HG03175 (cell line): ENCODE measurements around the gene CSPG4.
A peak's percentile ranks its signal among the peaks of the same experiment; 100 is the strongest.
"Not testable (repeated sequence)": the region's sequence is repeated elsewhere in the genome, so short reads cannot be mapped to it uniquely, and the experiment has no call there.

Source experiments
- ATAC-seq: cut with Tn5 transposase; IDR thresholded peaks from one replicate; pipeline ENCODE4 v1.9.1; 2021; ENCODE audit warnings: mild to moderate bottlenecking, moderate library complexity; ENCODE audit not compliant: unreplicated experiment

The CSPG4 gene

DNA sequence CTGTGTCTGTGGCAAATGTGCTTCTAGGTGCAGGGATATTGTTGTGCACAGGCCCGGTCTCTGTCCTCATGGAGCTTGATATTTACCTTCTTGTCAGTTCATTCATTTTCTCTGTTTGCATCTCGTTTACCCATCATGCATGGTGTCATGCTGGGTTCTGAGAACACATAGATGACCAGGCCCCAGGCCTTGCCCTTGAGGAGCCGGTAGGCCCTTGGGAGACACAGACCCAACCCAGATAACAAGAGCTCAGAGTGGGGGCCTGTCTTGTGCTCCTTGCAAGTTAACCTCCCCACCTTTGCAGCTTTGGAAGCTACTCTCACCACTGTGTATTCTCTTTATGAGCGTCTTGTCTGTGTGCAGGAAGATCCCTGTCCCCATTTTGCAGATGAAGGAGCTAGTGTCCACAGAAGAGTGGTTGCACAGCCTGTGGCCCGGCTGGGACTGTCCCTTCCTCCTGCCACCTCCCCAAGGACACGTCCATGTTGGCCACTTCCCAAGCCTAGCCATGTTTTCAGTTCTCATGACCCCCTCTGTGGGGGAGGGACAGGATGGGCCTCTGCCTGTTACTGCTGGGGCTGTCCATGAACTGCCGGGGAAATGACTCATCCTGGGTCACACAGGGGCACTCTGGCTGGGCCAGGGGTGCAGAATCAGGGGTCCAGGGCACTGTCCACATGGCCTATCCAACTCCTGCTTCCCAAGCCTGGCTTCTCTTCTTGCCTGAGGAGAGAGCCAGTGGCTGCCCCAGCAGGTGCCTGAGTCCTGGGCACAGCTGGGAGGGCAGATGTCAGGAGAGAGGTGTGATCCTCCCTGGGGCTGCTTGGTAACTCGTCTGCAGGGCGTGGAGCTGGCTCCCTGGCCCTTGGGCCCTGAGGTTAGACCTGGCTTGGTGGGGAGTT, 61.5 kb downstream of the CSPG4 start:
- no peak for ATAC-seq

DNA sequence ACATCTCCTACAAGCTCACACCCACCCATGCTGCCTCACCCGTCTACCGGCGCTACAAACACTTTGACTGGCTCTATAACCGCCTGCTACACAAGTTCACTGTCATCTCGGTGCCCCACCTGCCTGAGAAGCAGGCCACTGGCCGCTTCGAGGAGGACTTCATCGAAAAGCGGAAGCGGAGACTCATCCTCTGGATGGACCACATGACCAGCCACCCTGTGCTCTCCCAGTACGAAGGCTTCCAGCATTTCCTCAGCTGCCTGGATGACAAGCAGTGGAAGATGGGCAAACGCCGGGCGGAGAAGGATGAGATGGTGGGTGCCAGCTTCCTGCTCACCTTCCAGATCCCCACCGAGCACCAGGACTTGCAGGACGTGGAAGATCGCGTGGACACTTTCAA, 62.8 kb downstream of the CSPG4 start:
- no peak for ATAC-seq

DNA sequence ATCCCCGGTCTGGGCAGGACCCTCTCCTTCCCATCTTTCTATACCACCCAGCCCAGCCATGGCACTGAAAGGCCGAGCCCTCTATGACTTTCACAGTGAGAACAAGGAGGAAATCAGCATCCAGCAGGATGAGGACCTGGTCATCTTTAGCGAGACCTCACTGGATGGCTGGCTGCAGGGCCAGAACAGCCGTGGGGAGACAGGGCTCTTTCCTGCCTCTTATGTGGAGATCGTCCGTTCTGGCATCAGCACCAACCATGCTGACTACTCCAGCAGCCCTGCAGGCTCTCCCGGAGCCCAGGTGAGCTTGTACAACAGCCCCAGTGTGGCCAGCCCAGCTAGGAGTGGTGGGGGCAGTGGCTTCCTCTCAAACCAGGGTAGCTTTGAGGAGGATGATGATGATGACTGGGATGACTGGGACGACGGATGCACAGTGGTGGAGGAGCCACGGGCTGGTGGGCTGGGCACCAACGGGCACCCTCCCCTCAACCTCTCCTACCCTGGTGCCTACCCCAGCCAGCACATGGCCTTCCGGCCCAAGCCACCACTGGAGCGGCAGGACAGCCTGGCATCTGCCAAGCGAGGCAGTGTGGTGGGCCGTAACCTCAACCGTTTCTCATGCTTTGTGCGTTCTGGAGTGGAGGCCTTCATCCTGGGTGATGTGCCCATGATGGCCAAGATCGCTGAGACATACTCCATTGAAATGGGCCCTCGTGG, 63.4 kb downstream of the CSPG4 start:
- no peak for ATAC-seq

DNA sequence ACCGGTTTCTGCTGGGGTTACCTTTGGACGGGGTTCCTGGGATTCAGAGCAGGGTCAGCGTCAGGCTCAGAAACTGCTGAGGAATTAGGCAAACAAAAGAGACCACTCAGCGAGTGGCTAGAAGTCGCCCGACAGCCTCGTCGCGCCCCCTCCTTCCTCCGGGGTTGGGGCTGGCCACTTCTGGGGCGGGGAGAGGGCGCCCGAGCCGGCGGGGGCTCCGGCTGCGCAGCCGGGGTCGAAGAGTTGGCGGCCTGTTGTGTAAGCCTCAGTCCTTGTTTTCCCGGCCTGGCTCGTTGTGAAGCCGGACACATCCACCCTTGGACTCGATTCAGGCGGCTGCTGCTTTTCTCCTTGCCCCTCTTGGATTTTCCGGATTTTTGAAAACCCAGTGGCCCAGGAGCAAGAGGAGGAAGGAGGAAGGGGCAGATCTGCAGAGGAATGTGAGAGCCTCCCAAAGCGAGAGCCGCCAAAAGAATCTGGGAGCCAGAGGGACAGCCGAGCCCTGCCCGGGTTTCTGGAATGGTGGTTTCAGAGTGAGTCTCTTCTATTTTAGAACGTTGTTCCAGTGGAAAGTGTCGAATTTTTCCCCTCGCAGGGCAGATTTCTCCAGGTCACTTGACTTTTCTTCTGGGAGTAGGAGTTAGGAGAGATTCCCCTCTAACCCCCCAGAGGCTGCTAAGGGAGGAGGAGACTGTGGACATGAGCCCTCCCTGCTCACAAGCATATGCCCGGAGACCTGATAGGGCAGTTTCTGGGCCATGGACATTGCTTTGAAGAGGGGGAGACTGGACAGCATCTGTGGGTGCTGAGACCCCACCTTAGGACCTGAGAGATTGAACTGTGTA, 64.3 kb downstream of the CSPG4 start:
- no peak for ATAC-seq

DNA sequence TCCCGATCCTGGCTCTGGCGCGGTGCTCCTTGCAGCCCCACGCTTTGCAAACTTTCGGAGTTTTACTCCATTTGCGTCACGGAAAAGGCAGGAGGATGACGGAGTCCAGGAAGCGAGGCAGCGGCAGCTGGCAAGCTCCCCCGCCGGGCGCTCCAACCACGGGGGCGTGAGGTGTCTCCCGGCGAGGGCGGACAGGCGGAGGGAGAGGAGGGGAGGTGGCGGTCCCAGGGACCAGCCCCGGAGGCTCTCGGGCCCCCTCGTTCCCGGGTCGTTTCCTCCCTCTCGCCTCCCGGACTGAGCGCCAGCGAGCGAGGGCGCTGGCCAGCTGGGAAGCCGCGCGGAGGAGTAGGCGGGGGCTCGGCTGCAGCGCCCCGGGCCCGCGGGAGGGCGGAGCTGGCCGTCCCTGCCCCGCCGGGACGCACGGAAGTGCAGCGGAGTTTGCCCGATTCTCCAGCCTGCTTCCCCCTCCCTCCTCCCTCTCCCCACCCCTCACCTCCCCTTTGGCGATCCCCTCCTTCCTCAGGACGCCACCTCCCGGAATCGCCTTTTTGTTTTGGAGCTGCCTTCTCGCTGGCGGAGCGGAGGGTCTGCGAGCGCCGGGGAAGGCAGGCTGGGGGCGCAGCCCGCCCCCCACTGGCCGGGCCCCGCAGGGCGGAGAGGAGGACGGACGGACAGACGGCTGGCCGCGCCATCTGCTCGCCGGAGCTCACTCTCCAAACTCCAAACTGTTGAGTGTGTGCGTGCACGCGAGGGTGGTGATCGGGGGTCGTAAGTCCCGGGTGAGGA, 65.1 kb downstream of the CSPG4 start, which contains the start of gene SNX33:
SNX33 (plus strand) TSS at position 543 of the 786 bp plus-strand sequence. CDS start 1,191 bp downstream, outside the sequence.
- peak; percentile 48 for ATAC-seq

DNA sequence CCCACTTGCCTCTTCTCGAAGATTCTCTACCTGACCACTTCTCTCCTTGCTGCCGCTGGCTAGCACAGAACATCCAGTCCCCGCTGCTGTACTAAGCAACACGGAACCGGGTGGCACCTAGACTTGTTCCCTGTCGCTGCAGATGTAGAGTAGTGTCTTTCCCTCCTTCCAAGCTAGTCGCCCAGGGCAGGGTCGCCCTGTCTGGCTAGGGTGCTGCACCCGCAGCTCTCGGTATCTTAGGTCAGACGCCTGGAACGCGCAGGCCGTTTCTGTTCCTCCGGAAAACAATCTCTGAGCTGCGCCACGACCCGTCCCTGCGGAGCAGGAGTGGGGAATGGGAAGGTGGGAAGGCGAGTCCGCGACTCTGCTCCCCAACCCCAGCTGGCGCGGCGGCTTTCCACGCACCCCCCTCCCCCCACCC, 65.7 kb downstream of the CSPG4 start:
- no peak for ATAC-seq

DNA sequence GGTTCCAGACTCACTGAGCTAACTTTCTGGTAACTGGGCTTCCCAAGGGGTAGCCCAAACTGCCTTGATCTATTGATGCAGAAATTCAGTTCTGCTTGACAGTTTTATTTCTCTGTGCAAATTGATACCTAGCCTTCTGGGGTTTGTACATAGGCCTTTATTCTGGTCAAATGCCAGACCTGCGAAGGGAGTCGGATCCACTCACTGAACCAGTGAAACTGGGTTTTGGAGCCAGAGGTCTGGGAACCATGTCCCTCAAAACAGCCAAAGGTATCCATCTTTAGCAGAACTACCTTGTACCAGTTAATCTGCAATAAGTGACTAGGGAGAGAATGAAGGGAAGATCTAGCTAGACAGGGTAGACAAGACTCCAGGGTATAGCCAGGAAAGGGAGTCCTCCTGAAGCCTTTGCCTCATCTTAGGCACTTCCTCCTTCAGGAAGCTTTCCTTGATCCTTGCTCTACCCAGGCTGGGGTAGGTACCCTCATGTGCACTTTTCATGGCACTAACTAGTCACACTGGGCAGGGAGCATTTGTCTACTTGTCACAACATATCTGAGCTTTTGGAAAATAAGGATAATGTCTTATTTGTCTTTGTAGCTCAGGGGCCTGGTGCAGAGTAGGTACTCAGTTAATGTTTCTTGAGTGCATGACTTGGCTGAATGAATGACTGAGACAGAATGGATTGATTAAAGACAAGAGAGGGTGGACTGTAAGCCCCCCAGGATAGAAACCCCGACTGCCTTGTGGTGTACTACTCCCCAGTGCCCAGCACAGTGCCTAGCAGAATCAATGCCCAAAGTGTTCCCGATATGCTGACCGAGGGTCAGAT, 66.3 kb downstream of the CSPG4 start:
- no peak for ATAC-seq

DNA sequence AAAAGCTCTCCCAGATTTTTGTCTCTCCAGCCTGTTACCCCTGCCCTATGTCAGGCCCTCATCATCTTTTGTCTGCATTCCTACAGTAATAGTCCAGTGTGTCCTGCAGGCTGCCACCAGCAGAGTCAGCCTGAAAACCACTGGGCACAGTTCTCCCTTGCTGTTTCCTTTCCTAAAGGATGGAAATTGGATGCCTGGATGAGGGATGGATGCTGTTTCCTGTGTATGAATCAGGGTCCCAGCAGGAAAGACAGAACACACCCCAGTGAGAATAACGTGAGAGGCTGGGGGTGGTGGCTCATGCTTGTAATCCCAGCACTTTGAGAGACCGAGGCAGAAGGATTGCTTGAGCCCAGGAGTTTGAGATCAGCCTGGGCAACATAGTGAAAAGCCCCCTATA, 68.3 kb downstream of the CSPG4 start:
- no peak for ATAC-seq

DNA sequence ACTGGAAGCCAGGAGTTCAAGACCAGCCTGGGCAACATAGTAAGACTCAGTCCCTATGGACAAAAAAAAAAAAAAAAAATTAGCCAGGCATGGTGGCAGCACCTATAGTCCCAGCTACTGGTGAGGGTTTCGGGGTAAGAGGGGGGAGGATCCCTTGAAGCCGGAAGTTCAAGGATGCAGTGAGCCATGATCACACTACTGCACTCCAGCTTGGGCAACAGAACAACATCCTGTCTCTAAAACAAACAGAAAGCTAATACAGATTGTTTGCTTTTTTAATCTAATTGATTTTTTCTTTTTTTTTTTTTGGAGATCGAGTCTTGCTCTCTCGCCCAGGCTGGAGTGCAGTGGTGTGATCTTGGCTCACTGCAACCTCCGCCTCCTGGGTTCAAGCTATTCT, 71.0 kb downstream of the CSPG4 start:
- ATAC-seq: no peak

DNA sequence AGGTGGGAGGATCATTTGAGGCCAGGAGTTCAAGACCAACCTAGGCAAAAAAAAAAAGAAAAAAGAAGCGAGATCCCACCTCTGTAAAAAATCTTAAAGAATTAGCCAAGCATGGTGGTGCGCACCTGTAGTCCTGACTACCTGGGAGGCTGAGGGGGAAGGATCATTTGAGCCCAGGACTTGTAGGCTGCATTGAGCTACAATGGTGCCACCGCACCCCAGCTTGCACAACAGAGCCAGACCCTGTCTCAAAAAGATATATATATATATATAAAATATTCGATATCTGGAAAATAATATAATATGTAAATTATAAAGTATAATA, 71.5 kb downstream of the CSPG4 start:
- ATAC-seq: no peak

DNA sequence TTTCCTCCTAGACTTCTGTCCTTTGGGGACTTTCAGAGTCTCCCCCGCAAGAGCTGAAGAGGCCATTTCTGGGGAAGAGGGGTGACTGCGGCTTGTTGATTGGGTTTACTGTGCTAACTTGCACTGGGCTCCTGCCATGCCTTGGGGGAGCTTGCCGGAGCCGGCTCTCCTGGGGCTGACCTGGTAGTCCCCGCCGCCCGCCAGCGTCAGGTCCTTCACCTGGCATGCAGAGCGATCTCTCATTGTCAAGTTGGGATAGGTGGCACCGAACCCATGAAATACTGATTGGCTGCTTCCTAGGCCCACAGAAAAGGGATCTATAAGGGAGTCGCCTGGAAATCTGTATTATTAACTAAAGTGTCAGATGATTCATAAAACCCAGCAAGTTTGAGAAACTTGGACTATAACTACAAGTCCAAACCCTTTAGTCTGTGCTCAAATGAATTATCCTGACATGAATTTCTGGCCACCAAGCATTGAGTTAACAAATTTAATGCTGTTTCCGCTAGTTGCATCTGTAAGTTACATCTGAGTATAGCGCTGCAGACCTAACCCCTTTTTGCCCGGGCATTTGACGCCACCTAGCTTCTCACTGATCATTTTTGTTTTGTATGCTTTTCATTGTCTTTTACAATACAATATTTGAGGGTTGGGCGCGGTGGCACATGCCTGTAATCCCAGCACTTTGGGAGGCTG, 72.0 kb downstream of the CSPG4 start:
- ATAC-seq: peak; percentile 26

DNA sequence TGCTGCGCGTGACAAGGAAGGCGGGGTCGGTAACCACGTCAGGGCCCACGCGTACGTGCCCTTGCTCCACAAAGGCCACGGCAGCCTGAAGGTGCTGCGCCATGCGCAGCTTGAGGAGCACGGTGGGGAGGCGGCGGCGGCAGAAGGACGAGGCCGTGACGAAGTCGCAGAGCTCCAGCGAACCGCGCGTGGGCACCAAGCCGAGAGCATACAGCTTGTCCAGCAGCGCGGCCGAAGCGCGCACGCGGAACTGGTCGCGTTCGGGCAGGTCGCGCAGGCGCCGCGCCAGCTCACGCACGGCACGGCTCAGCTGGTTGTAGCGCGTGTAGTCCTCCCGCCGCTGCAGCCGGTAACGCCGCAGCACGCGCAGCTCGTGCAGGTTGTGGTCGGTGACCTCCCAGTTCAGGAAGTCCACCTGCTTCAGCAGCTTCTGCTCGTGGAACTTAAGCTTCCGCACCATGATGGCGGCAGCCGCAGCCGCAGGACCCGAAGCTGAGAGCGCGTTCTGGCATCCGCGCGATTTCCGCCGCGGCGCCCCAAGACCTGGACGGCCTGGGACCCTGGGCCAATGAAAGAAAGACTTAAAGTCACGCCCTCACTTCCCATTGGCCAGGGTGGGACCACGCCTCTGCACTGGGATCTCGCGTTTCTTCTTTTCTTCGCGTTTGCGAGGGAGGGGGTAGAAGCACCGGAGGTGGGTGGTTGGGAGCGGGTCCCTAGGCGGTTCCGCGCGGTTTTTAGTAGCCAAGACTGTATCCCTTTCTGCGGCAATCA, 72.8 kb downstream of the CSPG4 start, which contains the start of gene IMP3:
IMP3 (minus strand) TSS at position 516 of the 774 bp plus-strand sequence; CDS start at position 460, 56 bp downstream.
- ATAC-seq: peak; percentile 96

DNA sequence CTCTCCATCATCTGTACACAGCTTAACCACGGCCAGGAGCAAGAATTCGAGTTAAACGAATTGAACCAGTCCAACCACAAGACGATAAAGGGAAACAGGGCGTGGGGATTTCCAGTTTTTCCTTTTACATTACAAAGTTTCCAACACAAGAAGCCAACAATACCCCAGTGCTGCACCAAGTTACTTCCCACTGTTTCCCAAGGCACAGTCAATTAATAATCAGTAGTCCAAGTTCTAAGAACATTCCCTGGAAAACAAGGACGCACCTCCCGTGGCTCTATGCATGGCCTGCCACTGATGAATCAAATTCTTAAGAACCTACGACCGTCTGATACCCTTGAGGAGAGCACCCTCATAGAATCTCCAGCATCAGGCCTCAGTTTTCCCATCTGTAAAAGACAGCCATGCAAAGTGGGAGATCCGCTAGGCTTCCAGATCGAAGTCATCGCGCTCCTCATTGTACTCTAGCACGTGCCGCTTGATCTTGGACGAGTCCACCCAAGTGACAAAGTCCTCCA, 73.4 kb downstream of the CSPG4 start:
- ATAC-seq: no peak

DNA sequence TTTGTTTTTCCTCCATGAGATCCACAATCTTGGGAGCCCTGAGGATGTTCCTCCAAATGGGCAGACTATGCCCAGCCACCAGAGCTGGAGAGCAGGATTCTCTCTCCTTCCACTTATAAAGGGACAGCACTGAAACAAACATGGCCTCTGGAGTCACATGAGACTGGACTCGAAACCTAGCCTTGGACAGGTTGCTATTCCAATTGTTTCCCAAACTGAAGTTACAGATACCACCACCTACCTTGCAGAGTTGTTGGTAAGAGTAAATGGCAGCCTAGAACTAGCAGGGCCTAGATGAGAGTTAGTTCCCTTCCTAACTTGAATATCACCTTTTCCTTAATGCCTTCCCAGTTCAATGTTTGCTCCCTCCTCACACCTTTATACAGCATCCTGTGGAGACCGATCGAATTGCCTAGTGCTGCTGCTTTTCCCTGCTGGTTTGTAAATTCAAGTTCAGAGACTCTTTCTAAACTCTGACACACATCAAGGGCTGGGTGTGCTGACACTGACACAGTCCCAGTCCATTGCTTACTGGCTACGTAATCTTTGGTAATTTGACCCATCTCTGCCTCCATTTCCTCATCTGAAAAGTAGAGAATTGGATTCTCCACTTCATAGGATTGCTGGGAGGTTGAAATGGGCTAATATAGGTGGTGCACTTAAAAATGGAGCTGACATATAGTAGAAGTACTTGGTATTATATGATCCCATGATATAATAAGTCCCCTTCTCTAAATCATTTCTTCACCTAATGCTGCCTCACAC, 75.2 kb downstream of the CSPG4 start:
- ATAC-seq: no peak

DNA sequence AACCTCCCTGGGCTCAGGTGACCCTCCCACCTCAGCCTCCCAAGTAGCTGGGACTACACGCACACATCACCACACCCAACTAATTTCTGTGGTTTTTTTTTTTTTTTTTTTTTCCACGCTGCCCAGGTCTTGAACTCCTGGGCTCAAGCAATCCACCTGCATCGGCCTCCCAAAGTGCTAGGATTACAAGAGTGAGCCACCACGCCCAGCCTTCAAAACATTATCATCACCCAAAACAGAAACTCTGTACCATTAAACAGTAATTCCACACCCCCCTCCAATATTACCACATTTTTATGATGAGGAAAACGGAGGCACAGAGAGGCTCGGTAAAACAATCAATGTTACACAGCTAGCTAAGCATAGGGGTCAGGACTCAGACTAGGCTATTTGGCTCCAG, 76.6 kb downstream of the CSPG4 start:
- no peak for ATAC-seq

DNA sequence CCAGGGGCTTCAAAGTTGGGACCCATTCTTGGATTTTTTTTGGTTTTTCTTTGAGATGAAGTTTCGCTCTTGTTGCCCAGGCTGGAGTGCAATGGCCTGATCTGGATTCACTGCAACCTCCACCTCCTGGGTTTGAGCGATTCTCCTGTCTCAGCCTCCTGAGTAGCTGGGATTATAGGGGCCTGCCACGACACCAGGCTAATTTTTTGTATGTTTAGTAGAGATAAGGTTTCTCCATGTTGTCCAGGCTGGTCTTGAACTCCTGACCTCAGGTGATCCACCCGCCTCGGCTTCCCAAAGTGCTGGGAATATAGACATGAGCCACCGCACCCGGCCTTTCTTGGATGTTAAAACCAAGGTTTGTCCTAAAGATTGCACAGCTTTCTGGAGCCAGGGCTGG, 78.7 kb downstream of the CSPG4 start:
- ATAC-seq: not testable (repeated sequence)

DNA sequence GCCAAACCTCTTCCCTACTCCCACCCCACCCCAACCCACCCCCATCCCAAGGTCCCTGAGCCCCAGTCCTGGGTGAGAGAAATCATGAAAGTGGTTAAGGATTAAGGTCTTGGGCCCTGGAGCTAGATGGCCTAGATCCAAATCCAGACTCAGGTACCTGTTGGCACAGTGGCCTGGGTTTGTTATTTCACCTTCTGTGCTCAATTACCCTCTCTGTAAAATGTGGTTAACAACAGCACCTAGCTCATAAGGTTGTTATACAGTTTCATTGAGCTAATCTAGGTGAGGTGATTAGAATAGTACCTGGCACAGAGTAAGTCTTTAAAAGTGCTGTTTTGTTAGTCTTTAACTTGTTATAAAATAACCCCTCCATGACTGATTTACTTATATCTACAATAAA, 80.7 kb downstream of the CSPG4 start:
- no peak for ATAC-seq
